ENCODE results near the gene ATP8B4. TPM values are rescaled to one million over a fixed set of nuclear protein-coding genes. Genes with fewer than 3 reads are reported as not detected.

ATP8B4 gene
- total and polyA plus RNA-seq, 3 donors from 2014 or later: 2.4 to 6.1 (median 2.5) TPM

GRCh38 chr15:49843725-49844124, 275.3 kb downstream of the ATP8B4 start:
- intact Hi-C loops (cut with DNase I; ENCODE audit: low total_unique reads): no loop called here
- Histone ChIP-seq H3K9me3 (no peaks in the 10 kb centered on the region), H3K27ac (no peak overlapping the region), H3K27me3 (no peaks in the 10 kb centered on the region), H3K4me3 (no peak overlapping the region), H3K36me3 (ENCODE audit: low read depth, missing control alignments) (no peaks in the 10 kb centered on the region), H3K4me1 (no peaks in the 10 kb centered on the region)
- WGBS, 2 donors: 94% methylated on average over 5 of the region's 5 CpGs
- TF ChIP-seq CTCF (IDR thresholded peaks at IDR 0.05): no peak
- TF ChIP-seq POLR2A (IDR thresholded peaks at IDR 0.05): no peak
- DNase-seq: no peak

DNA sequence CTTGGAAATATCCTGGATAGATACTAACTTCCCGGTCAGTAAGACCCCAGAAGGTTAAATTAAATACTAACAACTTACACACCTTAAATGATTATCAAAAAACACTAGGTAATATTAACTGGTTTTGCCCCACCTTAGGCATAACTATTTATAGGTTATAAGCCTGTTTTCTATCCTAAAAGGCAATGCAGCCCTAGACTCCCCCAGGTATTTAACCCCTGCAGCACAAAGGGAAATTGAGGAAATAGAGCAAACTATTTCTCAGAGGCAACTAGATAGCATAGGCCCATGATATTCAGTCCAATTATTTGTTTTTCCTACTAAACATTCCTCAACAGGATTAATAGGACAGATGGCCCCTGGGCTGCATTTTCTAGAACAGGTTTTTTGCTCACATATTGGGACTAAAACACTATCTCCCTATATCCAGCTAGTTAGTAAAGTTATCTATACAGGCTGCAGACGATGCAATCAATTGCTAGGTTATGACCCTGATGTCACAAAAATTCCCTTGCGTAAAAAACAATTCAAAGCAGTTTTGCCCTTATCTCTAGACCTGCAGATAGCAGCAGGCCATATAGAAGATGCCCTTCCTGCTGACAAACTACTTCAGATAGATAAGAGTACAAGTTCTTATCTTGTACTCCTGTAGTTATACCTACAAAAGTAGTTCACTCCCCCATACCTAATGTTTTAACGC, 276.9 kb downstream of the ATP8B4 start:
- no peaks in the 10 kb centered on the region for H3K9me3 ChIP-seq
- TF ChIP-seq POLR2A (IDR thresholded peaks at IDR 0.05) (no peak), CTCF (IDR thresholded peaks at IDR 0.05) (no peak)
- 71 to 79% methylated on average over 4 of the region's 4 CpGs for WGBS, 2 donors
- H3K36me3 ChIP-seq (ENCODE audit: low read depth, missing control alignments): no peaks in the 10 kb centered on the region
- no peak overlapping the region for H3K4me3 ChIP-seq
- H3K27me3 ChIP-seq: no peaks in the 10 kb centered on the region
- no peak for DNase-seq
- intact Hi-C loops (cut with DNase I; ENCODE audit: low total_unique reads): no loop called here
- no peak overlapping the region for H3K27ac ChIP-seq
- no peaks in the 10 kb centered on the region for H3K4me1 ChIP-seq

DNA sequence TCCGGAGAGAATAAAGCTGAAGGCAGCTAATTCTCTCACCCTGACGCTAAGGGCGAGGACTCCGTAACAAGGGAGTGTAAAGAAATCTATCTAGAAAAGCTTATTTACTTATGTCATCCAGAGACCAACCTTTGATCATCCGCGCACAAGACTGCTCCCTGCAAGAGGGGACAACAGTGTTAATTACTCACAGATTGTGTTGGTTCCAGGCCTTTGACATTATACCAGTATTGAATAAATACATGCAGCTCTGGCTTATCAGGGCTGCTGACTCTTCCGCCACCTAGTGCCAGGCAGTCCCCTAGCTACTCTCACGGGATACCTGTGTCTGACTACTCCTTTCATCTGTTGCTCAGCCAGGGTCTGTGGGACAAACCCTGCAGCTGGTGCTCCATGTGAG, 286.5 kb downstream of the ATP8B4 start:
- TF ChIP-seq POLR2A (IDR thresholded peaks at IDR 0.05) (no peak), CTCF (IDR thresholded peaks at IDR 0.05) (no peak)
- intact Hi-C loops (cut with DNase I; ENCODE audit: low total_unique reads): no loop called here
- H3K9me3 ChIP-seq: no peaks in the 10 kb centered on the region
- H3K4me3 ChIP-seq: no peak overlapping the region
- no peak overlapping the region for H3K27ac ChIP-seq
- DNase-seq: peak; percentile 18
- no peaks in the 10 kb centered on the region for H3K27me3 ChIP-seq
- no peaks in the 10 kb centered on the region for H3K36me3 ChIP-seq (ENCODE audit: low read depth, missing control alignments)
- WGBS, 2 donors: 73 to 74% methylated on average over 8 of the region's 8 CpGs
- no peaks in the 10 kb centered on the region for H3K4me1 ChIP-seq

DNA sequence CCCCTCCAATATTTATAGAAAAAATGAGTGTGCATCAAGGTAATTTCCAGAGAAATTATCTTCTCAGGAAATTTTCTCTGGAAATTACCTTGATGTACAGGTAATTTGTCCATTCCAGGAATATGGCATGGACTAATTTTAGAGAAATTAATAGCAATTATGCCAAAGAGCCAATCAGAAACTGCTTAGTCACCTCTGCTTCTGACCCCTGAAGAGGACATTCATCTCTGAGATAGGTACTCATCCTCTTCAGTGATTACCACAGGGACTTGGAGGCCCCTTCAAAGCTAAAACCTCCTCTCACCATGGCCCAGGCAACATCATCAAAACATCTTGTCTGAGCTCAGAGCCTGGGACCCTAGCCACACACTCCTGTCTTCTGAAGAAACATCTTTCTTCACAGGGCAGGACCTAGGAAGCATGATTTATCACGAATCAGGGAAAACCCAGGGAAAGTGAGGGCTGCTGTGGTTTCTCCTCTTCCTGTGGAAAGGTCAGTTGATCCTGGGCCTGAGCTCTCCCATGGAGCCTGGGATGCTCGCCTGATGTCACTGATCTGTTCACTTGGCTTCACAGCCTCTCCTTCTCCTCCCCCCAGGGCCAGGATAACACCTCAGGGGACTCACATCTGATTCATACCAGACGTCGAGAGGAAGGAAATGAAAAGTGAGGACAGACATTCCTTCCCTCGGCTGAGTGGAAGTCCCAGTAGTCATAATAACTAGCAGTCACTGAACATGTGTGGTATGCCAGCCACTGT, 287.6 kb downstream of the ATP8B4 start:
- DNase-seq: no peak
- H3K27ac ChIP-seq: no peak overlapping the region
- no peaks in the 10 kb centered on the region for H3K9me3 ChIP-seq
- H3K36me3 ChIP-seq (ENCODE audit: low read depth, missing control alignments): no peaks in the 10 kb centered on the region
- intact Hi-C loops (cut with DNase I; ENCODE audit: low total_unique reads): no loop called here
- TF ChIP-seq CTCF (IDR thresholded peaks at IDR 0.05): no peak
- TF ChIP-seq POLR2A (IDR thresholded peaks at IDR 0.05): no peak
- H3K4me3 ChIP-seq: no peak overlapping the region
- H3K4me1 ChIP-seq: no peaks in the 10 kb centered on the region
- no peaks in the 10 kb centered on the region for H3K27me3 ChIP-seq
- 55 to 63% methylated on average over 4 to 5 of the region's 5 CpGs for WGBS, 2 donors

Data from testis (tissue), 3 donors.